ENCODE results near the gene VAC14. TPM values are rescaled to one million over a fixed set of nuclear protein-coding genes. Genes with fewer than 3 reads are reported as not detected.
A peak's percentile ranks its signal among the peaks of the same experiment; 100 is the strongest.
"Not testable (repeated sequence)": the region's sequence is repeated elsewhere in the genome, so short reads cannot be mapped to it uniquely, and the experiment has no call there.

Gene VAC14
- total RNA-seq, 1 donor from 2014 or later = 13.6 TPM

DNA sequence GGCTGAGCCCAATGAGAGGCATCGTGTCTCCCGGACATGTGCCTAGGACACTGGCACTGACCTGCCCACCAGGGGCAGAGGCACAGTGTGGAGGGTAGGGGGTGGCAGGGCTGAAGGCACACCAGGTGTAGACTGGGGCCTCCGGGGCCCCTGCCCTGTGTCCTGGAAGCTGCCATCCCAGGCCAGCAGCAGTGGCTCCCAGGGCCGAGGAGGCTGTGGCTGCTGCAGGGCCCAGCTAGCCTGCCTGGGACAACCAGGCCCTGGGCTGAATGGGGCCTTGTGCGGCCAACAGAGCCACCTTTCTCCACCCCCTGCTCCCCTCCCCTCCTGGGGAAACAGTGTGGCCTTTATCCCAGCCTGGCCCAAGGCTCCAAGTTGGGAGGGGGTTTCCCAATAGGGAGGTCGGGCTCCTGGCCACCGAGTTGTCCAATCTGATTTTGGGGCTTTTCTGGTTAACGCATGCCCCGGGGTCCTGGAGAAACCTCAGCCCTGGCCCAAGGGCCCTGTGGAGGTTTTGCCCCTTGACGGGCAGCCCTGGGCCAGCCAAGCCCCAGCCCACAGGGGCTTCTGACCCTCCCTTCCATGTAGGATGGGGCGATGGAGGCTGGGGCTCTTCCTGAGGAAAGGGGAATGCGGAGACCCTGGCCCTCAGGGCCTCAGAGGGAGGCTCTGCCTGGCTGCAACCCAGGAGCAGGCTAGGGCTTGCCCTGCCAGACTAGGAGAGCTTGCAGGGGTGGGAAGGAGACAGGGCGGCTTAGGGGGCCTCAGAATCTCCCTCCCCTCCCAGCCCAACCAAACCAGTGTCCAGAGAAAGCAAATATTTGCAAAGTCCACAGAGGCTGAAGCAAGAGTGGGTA lies 119.3 kb downstream of the VAC14 start:
- no peak for DNase-seq (ENCODE audit: low read depth in 2 of 2)

DNA sequence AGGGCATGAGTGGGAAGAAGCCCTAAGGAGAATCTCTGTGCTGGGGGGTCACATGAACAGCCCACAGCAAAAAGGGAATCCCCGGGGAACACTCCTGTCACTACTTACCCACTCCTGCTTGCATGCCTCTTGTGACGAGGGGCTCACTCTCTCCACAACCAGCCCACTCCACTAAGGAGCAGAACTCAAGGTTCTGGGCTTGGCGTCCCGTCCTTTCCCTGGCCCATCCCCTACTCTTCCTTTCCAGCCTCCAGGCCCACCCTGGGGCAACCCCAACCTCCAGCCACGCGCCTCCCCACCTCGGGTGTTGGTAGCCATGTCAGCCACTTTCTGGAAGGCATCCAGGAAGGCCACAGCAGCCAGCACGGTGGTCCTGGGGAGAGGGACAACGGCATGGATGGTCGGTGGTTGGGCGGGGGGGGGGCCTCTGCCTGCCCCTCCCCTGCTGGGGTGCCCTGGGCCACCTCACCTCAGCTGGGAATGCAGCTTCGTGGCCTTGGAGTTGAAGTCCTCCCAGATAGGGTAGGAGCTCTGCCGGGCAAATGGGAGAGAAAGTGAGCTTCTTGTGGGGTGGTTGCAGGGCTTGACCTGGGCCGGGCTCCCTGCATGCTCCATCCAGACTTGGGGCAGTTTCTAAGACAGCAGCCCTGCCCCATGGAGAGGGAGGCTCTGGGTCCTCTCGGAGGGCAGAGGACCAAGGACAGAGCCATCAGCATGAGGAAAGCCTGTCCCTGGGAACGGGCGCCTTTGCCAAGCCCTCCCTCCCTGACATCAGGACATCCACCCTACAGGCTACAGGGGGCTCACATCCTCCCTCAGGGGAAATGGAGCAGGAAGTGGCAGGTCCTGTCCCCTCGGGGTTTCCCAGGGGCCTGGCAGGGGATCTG lies 120.2 kb downstream of the VAC14 start:
- DNase-seq (ENCODE audit: low read depth in 2 of 2) = no peak

DNA sequence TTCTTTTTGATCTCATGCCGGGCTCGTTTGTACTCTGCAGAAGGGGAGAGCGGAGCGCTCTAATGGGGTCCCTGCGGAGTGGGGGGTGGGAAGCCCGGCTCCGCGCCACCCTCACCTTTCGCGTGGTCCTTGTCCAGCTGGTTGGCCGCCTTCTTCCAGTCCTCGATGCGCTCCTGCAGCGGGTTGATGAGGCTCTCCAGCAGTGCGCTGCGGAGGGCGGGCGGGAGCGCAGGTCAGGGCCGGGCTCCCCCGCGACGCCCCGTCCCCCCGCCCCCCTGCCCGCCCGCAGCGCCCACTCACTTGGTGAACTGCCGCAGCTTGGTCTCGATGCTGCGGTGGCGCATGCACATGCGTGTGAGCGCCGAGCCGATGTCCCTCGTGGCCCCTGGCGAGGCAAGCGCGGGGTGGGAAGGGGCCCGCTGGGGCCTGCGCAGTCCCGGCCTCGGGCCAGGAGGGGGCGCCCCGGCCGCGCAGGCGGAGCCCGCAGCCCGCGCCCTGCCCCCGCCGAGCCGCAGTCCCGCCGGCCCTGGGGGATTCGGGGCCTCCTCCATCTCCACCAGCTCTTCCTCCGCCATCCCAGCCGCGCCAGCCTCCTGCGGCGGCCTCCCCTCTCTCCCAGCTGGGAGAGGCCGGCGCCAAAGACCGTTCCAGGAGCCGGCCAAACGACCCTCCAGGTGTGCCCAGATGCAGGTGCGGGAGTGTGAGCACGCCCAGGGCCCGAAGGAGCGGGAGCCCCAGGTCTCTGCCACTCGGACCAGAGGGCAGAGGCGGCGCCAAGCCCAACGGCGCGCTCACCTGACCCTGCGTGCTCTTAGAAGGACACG lies 121.1 kb downstream of the VAC14 start:
- no peak for DNase-seq (ENCODE audit: low read depth in 2 of 2)

DNA sequence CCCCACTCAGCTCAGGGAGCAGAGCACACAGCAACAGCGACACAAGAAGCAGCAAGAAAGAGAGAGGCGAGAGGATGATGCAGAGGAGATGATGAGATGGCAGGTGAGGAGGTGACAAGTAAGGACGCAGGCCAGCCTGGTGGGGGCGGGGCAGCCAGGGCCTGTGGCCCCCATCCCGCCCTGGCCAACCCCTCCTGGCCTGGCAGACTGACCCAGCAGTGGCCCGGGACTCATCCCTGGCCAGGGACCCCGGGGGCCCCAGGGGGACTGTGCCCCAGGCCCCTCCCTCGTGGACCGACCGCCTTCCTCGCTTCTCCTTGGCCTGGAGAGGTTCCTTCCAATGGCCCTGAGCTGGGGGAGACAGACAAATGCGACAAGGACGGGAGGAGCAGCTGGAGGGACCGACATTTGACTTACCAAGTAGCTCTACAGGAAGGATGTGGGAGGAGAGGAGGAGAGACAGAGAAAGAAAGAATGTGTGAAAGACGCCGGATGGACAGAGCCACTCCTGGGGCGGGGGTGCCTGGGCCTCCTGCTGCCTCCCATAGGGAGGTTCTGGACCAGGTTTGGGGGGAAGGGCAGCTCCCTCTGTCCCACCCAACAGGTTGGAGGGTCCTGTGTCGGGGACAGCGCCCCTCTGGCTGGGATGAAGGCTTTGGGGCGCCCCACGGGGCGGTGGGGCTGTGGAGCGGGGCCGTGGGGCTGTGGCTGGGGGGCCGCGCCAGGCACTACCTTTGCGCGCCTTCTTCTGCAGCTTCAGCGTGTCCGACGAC lies 121.9 kb downstream of the VAC14 start:
- DNase-seq (ENCODE audit: low read depth in 2 of 2) = no peak

DNA sequence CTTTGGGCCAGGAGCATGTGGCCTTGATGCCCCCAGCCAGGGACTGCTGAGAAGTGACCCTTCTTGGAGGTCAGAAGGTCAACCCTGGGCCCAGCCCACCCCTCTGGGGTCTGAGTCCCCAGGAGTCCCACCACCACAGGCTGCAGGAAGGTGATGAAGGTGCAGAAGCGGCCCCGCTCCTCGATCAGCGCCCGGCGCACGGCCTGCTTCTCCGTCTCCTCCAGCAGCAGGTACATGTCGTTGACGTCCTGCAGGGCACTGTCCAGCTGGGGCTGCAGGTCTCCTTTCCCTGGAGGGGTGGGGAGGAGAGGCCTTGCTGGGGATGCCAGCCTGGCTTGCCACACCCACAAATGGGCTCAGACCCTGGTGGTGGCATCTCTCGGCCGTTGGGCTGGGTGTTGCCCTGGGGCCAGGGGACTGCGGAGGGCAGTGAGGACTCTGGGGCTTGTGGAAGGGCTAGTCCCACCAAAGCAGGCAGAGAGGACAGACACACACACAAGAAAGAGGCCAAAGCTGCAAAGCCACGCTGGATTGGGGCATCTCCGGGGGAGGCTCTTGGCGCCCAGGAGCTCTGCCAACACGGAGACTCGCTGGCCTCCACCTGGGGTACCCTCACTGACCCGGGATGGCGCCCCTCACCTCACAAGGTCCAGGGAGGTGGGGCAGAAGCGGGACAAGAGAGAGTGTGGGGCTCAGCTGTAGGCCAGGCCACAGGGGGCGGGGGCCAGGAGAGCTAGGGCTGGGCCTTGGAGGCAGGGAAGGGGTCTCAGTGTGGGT lies 122.6 kb downstream of the VAC14 start:
- DNase-seq (ENCODE audit: low read depth in 2 of 2) = no peak

DNA sequence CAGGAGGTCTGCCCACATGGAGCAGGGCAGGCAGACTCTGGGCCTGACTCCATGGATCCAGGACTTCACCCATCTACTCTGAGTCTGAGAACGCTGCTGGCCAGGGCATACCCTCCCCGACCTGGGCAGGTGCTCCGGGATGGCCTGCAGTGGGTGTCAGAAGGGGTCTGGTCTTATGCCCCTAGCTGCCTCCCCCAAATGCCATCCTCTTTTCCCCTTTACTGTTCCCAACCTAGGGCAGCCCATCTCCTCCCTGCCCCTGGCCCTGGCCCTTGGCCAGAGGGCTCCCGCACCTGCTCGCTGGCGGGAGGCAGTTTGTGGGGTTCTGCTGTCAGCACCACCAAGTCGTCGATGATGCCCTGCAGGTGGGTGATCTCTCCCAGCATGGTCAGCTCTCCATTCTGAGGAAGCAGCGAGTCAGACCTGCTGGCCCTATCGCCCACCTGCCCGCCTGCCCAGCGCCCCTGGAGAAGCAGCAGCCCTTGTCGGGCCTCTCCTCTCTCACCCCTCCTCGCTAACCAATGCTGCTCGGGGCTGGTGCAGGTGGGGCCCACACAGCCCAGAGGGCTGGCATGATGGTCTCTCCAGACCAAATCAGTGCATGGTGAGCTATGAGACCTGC lies 123.3 kb downstream of the VAC14 start:
- no peak for DNase-seq (ENCODE audit: low read depth in 2 of 2)

DNA sequence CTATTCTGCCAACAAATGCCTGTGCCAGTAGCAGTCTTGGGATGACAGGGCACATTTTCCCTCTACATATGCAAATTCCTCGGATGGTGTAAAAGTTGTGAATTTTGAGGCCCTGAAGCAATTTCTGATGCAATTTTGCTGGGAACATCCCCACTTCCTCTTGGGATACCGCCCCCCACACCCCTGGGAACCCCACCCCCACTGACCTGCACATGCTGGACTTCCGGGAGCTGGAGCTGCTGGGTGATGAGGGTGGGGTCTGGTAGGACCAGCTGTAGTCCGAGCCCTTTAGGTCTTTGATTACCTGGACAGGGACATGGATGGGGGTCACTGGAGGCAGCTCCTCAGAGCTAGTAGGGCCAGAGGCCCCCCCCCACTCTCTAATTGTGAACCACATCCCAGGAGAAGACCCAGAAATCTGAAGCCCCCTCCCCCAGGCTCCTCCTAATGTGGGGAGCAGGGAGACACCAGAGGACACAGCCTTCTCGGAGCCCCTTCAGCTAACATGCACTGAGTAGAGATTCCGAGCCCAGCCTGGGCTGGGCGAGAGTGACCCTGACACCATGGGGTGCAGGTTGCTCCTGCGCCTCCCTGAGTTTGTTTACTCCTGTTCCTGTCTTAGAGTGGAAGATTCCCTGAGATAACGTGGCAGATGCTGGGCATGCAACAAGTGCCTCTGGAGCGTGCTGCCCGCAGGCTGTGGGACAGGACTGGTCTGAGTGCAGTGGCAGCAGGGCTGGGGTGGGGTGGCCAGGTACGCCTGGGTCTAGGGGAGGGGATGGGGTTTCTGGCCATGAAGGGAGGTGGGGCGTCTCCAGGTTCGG lies 124.1 kb downstream of the VAC14 start:
- DNase-seq (ENCODE audit: low read depth in 2 of 2) = no peak

DNA sequence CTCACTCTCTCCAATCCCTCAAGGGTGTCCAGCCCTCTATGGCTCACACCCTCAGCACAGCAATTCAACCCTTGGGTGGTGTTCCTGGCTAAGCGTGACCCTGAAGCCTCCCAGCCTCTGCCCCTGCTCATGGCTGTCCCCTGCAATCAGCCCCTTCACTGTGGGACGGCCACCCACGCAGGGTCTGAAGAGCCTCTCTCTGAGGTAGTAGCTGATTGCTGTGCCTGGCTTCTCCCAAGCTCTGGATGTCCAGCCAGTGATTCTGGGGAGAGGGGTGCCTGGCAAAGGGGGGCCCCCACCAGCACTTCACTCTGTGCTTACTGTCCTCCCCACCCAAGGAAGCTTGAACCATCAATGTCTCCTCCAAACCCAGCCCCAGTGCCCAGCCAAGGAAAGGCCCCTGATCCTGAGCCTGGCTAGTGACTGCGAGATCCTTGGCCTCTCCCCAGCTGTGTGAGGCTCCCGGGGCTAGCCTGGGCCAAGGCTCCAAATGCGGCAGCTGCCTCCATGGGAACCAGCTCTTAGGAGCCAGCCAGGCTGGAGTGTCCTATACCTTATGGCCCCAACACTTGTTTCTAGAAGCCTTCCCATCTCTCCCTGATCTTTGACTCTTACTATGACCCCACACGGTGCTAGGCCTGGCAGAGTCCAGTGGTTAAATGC lies 125.0 kb downstream of the VAC14 start:
- no peak for DNase-seq (ENCODE audit: low read depth in 2 of 2)

DNA sequence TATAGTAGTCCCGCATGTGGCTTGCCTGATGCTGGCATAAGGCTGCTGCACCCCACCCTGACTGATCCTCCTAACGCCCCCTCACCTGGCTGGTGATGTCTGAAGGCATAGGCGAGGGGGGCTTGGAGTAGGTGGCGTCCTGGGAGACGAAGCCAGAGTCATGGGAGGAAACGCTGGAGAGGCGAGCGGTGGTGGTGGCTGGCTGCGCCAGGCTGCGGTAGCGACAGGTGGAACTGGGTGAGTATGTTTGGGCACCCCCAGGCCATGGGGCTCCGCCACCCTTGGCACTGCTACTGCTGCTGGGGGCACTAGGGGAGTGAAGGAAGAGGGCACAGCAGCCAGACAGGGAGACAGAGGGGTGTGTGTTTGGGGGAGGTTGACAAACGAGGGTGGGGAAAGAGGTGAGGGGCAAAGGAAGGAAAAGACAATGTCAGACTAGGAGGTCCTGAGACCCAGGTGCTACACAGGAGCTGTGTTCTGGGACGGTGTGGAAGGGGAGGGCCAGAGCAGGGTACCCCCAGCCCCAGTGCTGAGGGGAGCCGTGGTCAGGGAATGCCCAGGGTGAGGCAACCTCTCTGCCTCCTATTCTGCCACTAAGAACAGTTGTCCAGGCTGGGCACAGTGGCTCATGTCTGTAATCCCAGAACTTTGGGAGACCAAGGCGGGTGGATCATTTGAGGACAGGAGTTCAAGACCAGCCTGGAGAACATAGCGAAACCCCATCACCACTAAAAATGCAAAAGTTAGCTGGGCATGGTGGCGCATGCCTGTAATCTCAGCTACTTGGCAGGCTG lies 126.5 kb downstream of the VAC14 start:
- no peak for DNase-seq (ENCODE audit: low read depth in 2 of 2)

DNA sequence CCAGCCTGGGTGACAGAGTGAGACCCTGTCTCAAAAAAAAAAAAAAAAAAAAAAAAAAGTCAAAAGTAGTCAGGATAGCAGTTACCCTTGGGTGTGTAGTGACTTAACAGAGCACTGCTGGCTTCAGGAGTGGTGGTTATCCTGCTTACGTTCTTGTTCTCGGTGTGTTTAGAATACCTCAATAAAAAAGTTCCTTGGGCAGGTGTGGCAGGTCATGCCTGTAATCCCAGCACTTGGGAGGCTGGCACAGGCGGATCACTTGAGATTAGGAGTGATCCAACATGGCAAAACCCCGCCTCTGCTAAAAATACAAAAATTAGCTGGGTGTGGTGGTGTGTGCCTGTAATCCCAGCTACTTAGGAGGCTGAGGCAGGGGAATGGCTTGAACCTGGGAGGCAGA lies 130.0 kb downstream of the VAC14 start:
- DNase-seq (ENCODE audit: low read depth in 2 of 2) = not testable (repeated sequence)

DNA sequence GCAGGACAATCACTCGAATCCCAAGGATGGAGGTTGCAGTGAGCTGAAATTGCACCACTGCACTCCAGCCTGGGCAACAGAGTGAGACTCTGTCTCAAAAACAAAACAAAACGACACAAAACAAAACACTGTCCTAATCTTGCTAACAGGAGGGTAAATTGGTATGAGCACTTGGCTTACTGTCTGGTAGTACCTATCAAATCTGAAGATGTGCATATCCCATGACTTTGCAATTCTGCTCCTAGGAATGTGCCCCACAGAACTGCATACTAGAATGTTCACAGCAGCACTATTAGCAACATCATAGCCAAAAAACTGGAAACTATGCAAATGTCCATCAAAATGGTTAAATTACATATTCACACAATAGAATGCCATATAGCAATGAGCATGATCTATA lies 130.8 kb downstream of the VAC14 start:
- DNase-seq (ENCODE audit: low read depth in 2 of 2) = no peak

DNA sequence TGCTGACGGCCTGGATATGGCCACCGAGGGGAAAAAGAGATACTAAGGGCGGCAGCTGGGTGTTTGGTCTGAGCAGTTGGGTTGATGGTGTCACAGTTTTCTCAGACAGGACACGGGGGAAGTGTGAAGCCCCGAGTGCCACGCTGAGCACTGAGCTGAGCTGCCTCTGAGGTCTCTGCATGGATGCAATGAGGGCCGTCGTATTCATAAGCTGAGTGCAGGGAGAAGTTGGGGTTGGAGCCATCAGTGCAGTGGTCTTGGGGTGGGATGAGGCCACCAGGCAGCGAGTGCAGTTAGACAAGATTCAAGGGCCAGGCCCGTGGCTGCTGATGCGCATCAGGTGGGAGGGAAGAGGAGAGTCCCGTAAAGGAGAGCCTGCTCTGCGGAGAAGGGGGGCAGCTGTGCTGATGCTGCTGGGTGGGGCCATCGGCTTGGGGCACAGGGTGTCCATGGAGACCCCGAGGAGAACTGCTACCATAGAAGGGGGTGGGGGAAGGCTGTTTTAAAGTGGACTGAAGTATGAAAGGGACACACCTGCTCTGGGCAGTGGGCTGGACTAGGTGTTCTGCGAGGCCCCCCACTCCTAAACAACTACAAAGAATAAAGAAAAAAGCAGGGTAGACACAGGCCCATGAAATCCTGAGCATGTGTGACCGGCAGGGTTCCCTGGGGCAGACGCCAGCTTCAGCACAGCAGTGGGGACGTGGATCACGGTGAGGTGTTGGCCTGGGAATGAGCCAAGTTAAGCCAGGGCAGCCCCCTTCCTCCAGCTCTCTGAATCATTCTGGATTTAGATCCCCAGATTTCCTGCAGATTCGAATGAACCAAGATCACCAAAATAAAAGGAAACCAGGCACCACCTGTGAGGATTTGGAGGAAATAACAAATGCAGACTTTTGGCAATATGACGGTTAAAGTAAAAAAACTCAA lies 134.9 kb downstream of the VAC14 start:
- DNase-seq (ENCODE audit: low read depth in 2 of 2) = peak; percentile 73 to 96

DNA sequence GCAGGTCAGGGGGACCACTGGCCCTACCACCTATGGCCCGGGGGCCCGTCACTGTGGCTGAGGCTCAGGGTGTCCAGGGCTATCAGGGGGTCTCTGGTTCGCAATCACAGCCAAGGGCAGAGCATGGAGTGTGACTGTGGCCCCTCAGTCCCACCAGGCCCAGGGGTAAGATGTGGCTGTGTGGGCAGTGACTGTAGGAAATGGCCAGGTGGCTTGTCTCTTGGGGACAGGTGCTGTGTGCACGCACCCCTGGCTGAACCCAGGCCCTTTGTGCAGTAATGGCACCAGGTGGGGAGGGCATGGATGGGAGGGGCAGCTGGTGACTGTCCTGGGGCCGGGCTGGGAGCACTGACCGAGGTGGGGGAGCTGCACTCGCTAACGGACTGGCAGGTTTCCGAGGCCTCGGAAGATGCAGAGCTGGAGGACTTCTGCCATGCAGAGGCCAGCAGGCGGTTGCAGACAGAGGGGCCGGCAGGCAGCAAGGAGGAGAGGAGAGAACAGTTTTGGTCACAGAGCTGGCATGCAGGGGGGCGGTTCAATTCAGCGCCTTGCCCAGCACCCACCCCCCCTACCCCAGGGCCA lies 135.8 kb downstream of the VAC14 start:
- no peak for DNase-seq (ENCODE audit: low read depth in 2 of 2)

DNA sequence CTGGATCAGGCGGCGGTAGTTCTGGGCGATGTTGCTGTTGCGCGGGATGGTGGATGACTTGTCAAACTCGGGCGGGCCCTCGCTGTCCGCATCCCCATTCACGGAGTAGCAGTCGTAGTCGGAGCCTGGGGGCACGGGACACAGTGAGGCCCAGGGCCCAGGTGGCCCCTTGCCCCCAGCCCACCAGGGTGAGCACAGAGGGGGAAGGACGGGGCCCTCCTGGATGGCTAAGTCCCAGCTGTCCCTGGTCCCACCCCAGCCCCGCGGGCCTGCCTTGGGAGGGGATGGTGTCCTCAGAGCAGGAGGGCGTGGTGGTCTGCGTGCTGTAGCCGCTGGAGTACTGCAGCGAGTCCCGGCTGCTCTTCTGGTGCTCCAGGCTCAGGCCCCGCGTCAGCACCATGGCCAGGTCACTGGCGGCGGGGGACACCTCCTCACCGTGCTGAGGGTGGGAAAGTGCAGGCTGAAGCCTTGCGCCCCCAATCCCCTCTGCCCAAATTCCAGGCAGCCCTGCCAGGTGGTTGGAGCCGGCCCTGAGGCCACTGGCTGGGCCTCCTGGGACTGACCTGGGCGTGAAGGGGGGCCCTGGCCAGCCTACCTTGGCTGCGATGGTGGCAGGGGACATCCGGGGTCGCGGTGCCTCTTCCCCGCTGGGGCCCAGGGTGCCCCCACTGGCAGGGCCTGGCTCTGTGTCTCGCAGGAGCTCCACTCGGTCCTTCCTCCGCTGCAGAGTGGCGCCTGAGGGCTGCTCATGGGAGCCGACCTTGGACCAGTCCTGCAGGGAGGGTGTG lies 136.4 kb downstream of the VAC14 start:
- no peak for DNase-seq (ENCODE audit: low read depth in 2 of 2)

Data from dermis microvascular lymphatic vessel endothelial cell (primary cell).